ENCODE data around the gene TRMO. TPM values are rescaled to one million over a fixed set of nuclear protein-coding genes. Genes with fewer than 3 reads are reported as not detected.

Gene TRMO
- 14.6 TPM for polyA plus RNA-seq (2013)

GRCh38 chr9:97921959-97922724 lies at the start of gene TRMO:
TSS of gene TRMO (minus strand) at chr9:97922500. CDS start at chr9:97922493, 7 bp downstream.
- Histone ChIP-seq H3K27me3 (replicated peaks in 2 of 5; ENCODE audit: control insufficient read depth in 4 of 5, insufficient read depth in 5 of 5, low read length in 4 of 5) (no peaks in the 10 kb centered on the region), H3K36me3 (ENCODE audit: control insufficient read depth in 4 of 4, insufficient read depth in 4 of 4, low read length in 3 of 4) (peaks cover 0 to 5% (median 2%) of the 10 kb centered on the region in 4 experiments), H3K4me3 (ENCODE audit: control insufficient read depth in 1 of 7, extremely low read depth in 1 of 7, insufficient read depth in 4 of 7, low read depth in 2 of 7, low read length in 6 of 7) (peak within 1 kb of the TSS; percentile 54 to 91 (median 78)), H3K27ac (ENCODE audit: insufficient read depth in 1 of 2, low read depth in 1 of 2, low read length in 2 of 2, poor library complexity in 1 of 2, severe bottlenecking in 2 of 2) (peak within 1 kb of the TSS; percentile 97 to 99), H3K4me1 (ENCODE audit: control extremely low read depth in 1 of 4, control insufficient read depth in 4 of 4, insufficient read depth in 4 of 4, low read length in 3 of 4) (peaks cover 34 to 75% (median 55%) of the 10 kb centered on the region in 4 experiments), H3K9me3 (ENCODE audit: control extremely low read depth in 1 of 5, control insufficient read depth in 4 of 5, insufficient read depth in 2 of 5, low read depth in 1 of 5, low read length in 4 of 5) (no peaks in the 10 kb centered on the region)
- peak; percentile 99 for DNase-seq
- ChIA-PET POLR2A (interaction anchor here (1.0 to 4.1 kb wide), 8 partner anchors 10 to 135 kb away, joined by 3 to 31 read pairs (median 5); partner anchors contain the start of genes ANP32B and NANS), CTCF (interaction anchor here (0.7 to 7.8 kb wide), 34 partner anchors 11 to 271 kb away, joined by 3 to 111 read pairs (median 6); partner anchors contain the start of gene ANP32B)
- WGBS (ENCODE audit: insufficient coverage) = 0% methylated on average over 54 of the region's 54 CpGs

GRCh38 chr9:97970165-97970564 lies 47.9 kb upstream of the TRMO start:
- ChIA-PET POLR2A (no interaction called here), CTCF (interaction anchor here (1.6 to 4.1 kb wide), 5 partner anchors 8 to 40 kb away, joined by 4 to 16 read pairs (median 7); partner anchors contain the start of gene ANP32B)
- Histone ChIP-seq H3K4me1 (ENCODE audit: control extremely low read depth in 1 of 4, control insufficient read depth in 4 of 4, insufficient read depth in 4 of 4, low read length in 3 of 4) (peaks cover 8 to 27% (median 14%) of the 10 kb centered on the region in 4 experiments), H3K27ac (ENCODE audit: insufficient read depth in 1 of 2, low read depth in 1 of 2, low read length in 2 of 2, poor library complexity in 1 of 2, severe bottlenecking in 2 of 2) (no peak overlapping the region), H3K9me3 (ENCODE audit: control extremely low read depth in 1 of 5, control insufficient read depth in 4 of 5, insufficient read depth in 2 of 5, low read depth in 1 of 5, low read length in 4 of 5) (no peaks in the 10 kb centered on the region), H3K36me3 (ENCODE audit: control insufficient read depth in 4 of 4, insufficient read depth in 4 of 4, low read length in 3 of 4) (no peaks in the 10 kb centered on the region), H3K27me3 (replicated peaks in 2 of 5; ENCODE audit: control insufficient read depth in 4 of 5, insufficient read depth in 5 of 5, low read length in 4 of 5) (no peaks in the 10 kb centered on the region), H3K4me3 (ENCODE audit: control insufficient read depth in 1 of 7, extremely low read depth in 1 of 7, insufficient read depth in 4 of 7, low read depth in 2 of 7, low read length in 6 of 7) (peak overlapping the region in 2 of 7 experiments; percentile 35 to 42)
- DNase-seq = peak in 2 of 3 donors; percentile 63 to 73
- 38% methylated on average over 1 of the region's 7 CpGs for WGBS (ENCODE audit: insufficient coverage)

- WGBS (ENCODE audit: insufficient coverage) = 100% methylated on average over 1 of the region's 2 CpGs
- POLR2A ChIA-PET = no interaction called here
- peaks cover 8 to 30% (median 14%) of the 10 kb centered on the region in 4 experiments for H3K4me1 ChIP-seq (ENCODE audit: control extremely low read depth in 1 of 4, control insufficient read depth in 4 of 4, insufficient read depth in 4 of 4, low read length in 3 of 4)
- H3K36me3 ChIP-seq (ENCODE audit: control insufficient read depth in 4 of 4, insufficient read depth in 4 of 4, low read length in 3 of 4) = no peaks in the 10 kb centered on the region
- no peaks in the 10 kb centered on the region for H3K27me3 ChIP-seq (replicated peaks in 2 of 5; ENCODE audit: control insufficient read depth in 4 of 5, insufficient read depth in 5 of 5, low read length in 4 of 5)
- H3K27ac ChIP-seq (ENCODE audit: insufficient read depth in 1 of 2, low read depth in 1 of 2, low read length in 2 of 2, poor library complexity in 1 of 2, severe bottlenecking in 2 of 2) = no peak overlapping the region
- H3K9me3 ChIP-seq (ENCODE audit: control extremely low read depth in 1 of 5, control insufficient read depth in 4 of 5, insufficient read depth in 2 of 5, low read depth in 1 of 5, low read length in 4 of 5) = no peaks in the 10 kb centered on the region
- no peak overlapping the region for H3K4me3 ChIP-seq (ENCODE audit: control insufficient read depth in 1 of 7, extremely low read depth in 1 of 7, insufficient read depth in 4 of 7, low read depth in 2 of 7, low read length in 6 of 7)
- CTCF ChIA-PET = interaction anchor here (1.5 to 4.1 kb wide), 5 partner anchors 9 to 14 kb away, joined by 3 to 16 read pairs (median 7); partner anchors contain the start of gene ANP32B
- no peak for DNase-seq
Observed at GRCh38 chr9:97969014-97969413, 46.7 kb upstream of the TRMO start.

- ChIA-PET CTCF (interaction anchor here (0.8 to 1.6 kb wide), 5 partner anchors 8 to 44 kb away, joined by 3 to 7 read pairs (median 3); partner anchors contain the start of gene TRMO), POLR2A (no interaction called here)
- Histone ChIP-seq H3K4me1 (ENCODE audit: control extremely low read depth in 1 of 4, control insufficient read depth in 4 of 4, insufficient read depth in 4 of 4, low read length in 3 of 4) (peaks cover 8 to 24% (median 13%) of the 10 kb centered on the region in 4 experiments), H3K27me3 (replicated peaks in 2 of 5; ENCODE audit: control insufficient read depth in 4 of 5, insufficient read depth in 5 of 5, low read length in 4 of 5) (no peaks in the 10 kb centered on the region), H3K4me3 (ENCODE audit: control insufficient read depth in 1 of 7, extremely low read depth in 1 of 7, insufficient read depth in 4 of 7, low read depth in 2 of 7, low read length in 6 of 7) (no peak overlapping the region), H3K36me3 (ENCODE audit: control insufficient read depth in 4 of 4, insufficient read depth in 4 of 4, low read length in 3 of 4) (no peaks in the 10 kb centered on the region), H3K9me3 (ENCODE audit: control extremely low read depth in 1 of 5, control insufficient read depth in 4 of 5, insufficient read depth in 2 of 5, low read depth in 1 of 5, low read length in 4 of 5) (no peaks in the 10 kb centered on the region), H3K27ac (ENCODE audit: insufficient read depth in 1 of 2, low read depth in 1 of 2, low read length in 2 of 2, poor library complexity in 1 of 2, severe bottlenecking in 2 of 2) (no peak overlapping the region)
- no CpG with 5 or more reads among the region's 1 CpG for WGBS (ENCODE audit: insufficient coverage)
- peak in 2 of 3 donors; percentile 33 to 51 for DNase-seq
Observed at GRCh38 chr9:97966493-97966892, 44.2 kb upstream of the TRMO start.

GRCh38 chr9:97964901-97965300 lies 42.6 kb upstream of the TRMO start:
- no peak overlapping the region for H3K27ac ChIP-seq (ENCODE audit: insufficient read depth in 1 of 2, low read depth in 1 of 2, low read length in 2 of 2, poor library complexity in 1 of 2, severe bottlenecking in 2 of 2)
- ChIA-PET POLR2A (no interaction called here), CTCF (interaction anchor here (1.5 to 8.2 kb wide), 4 partner anchors 8 to 29 kb away, joined by 8 to 64 read pairs (median 20); partner anchors contain the start of gene ANP32B)
- no peaks in the 10 kb centered on the region for H3K27me3 ChIP-seq (replicated peaks in 2 of 5; ENCODE audit: control insufficient read depth in 4 of 5, insufficient read depth in 5 of 5, low read length in 4 of 5)
- no peaks in the 10 kb centered on the region for H3K36me3 ChIP-seq (ENCODE audit: control insufficient read depth in 4 of 4, insufficient read depth in 4 of 4, low read length in 3 of 4)
- no peak for DNase-seq
- peaks cover 3 to 13% (median 6%) of the 10 kb centered on the region in 4 experiments for H3K4me1 ChIP-seq (ENCODE audit: control extremely low read depth in 1 of 4, control insufficient read depth in 4 of 4, insufficient read depth in 4 of 4, low read length in 3 of 4)
- H3K9me3 ChIP-seq (ENCODE audit: control extremely low read depth in 1 of 5, control insufficient read depth in 4 of 5, insufficient read depth in 2 of 5, low read depth in 1 of 5, low read length in 4 of 5) = no peaks in the 10 kb centered on the region
- no peak overlapping the region for H3K4me3 ChIP-seq (ENCODE audit: control insufficient read depth in 1 of 7, extremely low read depth in 1 of 7, insufficient read depth in 4 of 7, low read depth in 2 of 7, low read length in 6 of 7)

GRCh38 chr9:97963232-97963631 lies 40.9 kb upstream of the TRMO start:
- no CpG with 5 or more reads among the region's 2 CpGs for WGBS (ENCODE audit: insufficient coverage)
- DNase-seq = no peak
- H3K27me3 ChIP-seq (replicated peaks in 2 of 5; ENCODE audit: control insufficient read depth in 4 of 5, insufficient read depth in 5 of 5, low read length in 4 of 5) = no peaks in the 10 kb centered on the region
- H3K36me3 ChIP-seq (ENCODE audit: control insufficient read depth in 4 of 4, insufficient read depth in 4 of 4, low read length in 3 of 4) = no peaks in the 10 kb centered on the region
- no peak overlapping the region for H3K27ac ChIP-seq (ENCODE audit: insufficient read depth in 1 of 2, low read depth in 1 of 2, low read length in 2 of 2, poor library complexity in 1 of 2, severe bottlenecking in 2 of 2)
- no peak overlapping the region for H3K4me3 ChIP-seq (ENCODE audit: control insufficient read depth in 1 of 7, extremely low read depth in 1 of 7, insufficient read depth in 4 of 7, low read depth in 2 of 7, low read length in 6 of 7)
- ChIA-PET CTCF (interaction anchor here (1.4 to 8.2 kb wide), 4 partner anchors 9 to 41 kb away, joined by 3 to 64 read pairs (median 19); partner anchors contain the start of genes ANP32B and TRMO), POLR2A (no interaction called here)
- H3K4me1 ChIP-seq (ENCODE audit: control extremely low read depth in 1 of 4, control insufficient read depth in 4 of 4, insufficient read depth in 4 of 4, low read length in 3 of 4) = peaks cover 0 to 17% (median 10%) of the 10 kb centered on the region in 4 experiments
- H3K9me3 ChIP-seq (ENCODE audit: control extremely low read depth in 1 of 5, control insufficient read depth in 4 of 5, insufficient read depth in 2 of 5, low read depth in 1 of 5, low read length in 4 of 5) = no peaks in the 10 kb centered on the region

DNA sequence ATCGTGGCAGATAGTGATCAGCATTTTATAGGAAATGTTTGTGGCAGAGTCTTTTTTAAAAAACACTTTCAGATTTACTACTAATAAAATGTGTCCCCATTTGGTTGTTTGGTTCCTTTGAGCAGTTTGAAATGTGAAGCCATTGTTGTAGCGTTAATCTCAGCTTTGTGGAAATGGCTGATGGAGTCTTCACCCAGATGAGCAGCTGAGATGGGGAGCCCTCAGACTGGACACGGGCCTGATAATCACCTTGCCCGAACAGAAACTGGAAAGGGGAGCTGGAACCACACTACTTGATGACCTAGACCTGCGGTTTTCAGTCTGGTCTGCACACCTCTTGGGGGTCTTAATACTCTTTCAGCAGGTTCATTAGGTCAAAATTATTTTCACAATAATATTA lies 40.3 kb upstream of the TRMO start:
- H3K9me3 ChIP-seq (ENCODE audit: control extremely low read depth in 1 of 5, control insufficient read depth in 4 of 5, insufficient read depth in 2 of 5, low read depth in 1 of 5, low read length in 4 of 5) = no peaks in the 10 kb centered on the region
- no peak overlapping the region for H3K27ac ChIP-seq (ENCODE audit: insufficient read depth in 1 of 2, low read depth in 1 of 2, low read length in 2 of 2, poor library complexity in 1 of 2, severe bottlenecking in 2 of 2)
- H3K4me1 ChIP-seq (ENCODE audit: control extremely low read depth in 1 of 4, control insufficient read depth in 4 of 4, insufficient read depth in 4 of 4, low read length in 3 of 4) = peaks cover 0 to 17% (median 10%) of the 10 kb centered on the region in 4 experiments
- DNase-seq = no peak
- H3K36me3 ChIP-seq (ENCODE audit: control insufficient read depth in 4 of 4, insufficient read depth in 4 of 4, low read length in 3 of 4) = no peaks in the 10 kb centered on the region
- 100% methylated on average over 3 of the region's 5 CpGs for WGBS (ENCODE audit: insufficient coverage)
- ChIA-PET CTCF (interaction anchor here (0.6 to 8.2 kb wide), 10 partner anchors 8 to 112 kb away, joined by 3 to 64 read pairs (median 3); partner anchors contain the start of gene ANP32B), POLR2A (interaction anchor here (1.1 kb wide), 1 partner anchor 21 kb away, joined by 3 read pairs; the partner anchor contains the start of gene ANP32B)
- no peak overlapping the region for H3K4me3 ChIP-seq (ENCODE audit: control insufficient read depth in 1 of 7, extremely low read depth in 1 of 7, insufficient read depth in 4 of 7, low read depth in 2 of 7, low read length in 6 of 7)
- H3K27me3 ChIP-seq (replicated peaks in 2 of 5; ENCODE audit: control insufficient read depth in 4 of 5, insufficient read depth in 5 of 5, low read length in 4 of 5) = no peaks in the 10 kb centered on the region

Data from common myeloid progenitor, CD34-positive (primary cell).